GM10266 (cell line): ENCODE data around the gene TPPP2.

Experiments used
- DNase-seq: peaks from one replicate; pipeline ENCODE4 v3.0.0; 2012; ENCODE audit errors: extremely low spot score
- CTCF ChIP-seq: IDR thresholded peaks from 2 replicates; pipeline ENCODE4 v1.5.1; 2012; ENCODE audit warnings: mild to moderate bottlenecking, low read depth; ENCODE audit not compliant: control insufficient read depth, insufficient read depth; ENCODE audit errors: missing control alignments

TPPP2 gene

GRCh38 chr14:21043387-21043973 lies 13.5 kb downstream of the TPPP2 start:
- no peak for DNase-seq
- TF ChIP-seq CTCF: no peak

DNA sequence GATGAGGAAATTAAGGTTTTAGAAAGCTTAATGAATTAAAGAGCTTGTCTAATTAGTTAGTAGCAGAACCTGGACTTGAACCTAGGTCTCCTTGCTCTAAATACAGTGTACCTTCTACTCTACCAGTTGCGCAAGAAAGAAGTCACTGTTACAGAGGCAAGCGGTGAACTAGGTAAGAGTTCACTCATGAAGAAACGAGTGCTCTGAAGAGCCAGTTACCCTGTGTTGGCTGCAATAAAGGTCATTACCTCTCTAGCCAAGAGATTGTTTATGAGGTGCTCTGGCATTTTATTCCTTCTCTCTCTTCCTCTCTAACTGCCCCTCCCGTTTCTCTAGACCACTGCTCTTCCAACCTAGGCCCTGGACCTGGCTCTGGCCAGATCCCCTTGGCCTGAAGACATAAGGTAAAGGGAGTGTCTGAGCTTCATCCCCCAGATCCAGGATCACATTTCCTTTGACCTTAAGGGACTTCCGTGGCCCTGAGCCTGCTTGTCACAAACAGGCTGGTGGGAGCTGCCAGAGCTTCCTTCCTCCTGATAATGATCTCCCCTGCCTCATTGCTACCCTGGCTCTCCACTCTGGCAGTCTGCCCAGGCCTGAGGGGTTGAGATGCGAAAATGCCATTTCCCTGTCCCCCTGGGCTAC lies 14.1 kb downstream of the TPPP2 start:
- DNase-seq: no peak
- no peak for TF ChIP-seq CTCF

- DNase-seq: no peak
- TF ChIP-seq CTCF: no peak
Measured at GRCh38 chr14:21047378-21047781, 17.4 kb downstream of the TPPP2 start.

- DNase-seq: no peak
- no peak for TF ChIP-seq CTCF
Measured at GRCh38 chr14:21048638-21049037, 18.6 kb downstream of the TPPP2 start.

DNA sequence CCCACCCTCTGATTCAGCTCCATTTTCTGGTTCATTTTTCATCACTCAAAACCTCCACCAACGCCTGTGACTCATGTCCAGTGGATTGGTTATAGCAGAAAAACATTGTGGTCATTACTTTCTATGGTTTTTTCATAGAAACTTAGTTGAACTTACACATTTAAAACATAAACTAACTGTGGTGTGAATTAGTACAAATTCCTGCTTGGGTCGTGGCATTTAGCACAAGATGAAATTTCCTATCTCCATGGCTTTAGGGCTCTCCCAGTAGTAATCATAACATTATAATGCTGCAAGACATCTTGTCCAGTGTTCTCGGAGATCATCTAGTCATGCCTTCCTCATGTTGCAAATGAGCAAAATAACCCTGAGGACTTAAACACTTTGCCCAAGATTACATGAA lies 19.3 kb downstream of the TPPP2 start:
- DNase-seq: no peak
- no peak for TF ChIP-seq CTCF

- DNase-seq: no peak
- no peak for TF ChIP-seq CTCF
Measured at GRCh38 chr14:21050597-21050996, 20.6 kb downstream of the TPPP2 start.
